HK-2 (cell line): Measurements from ENCODE around the gene P2RY6.

ENCODE experiments used
- DNase-seq: peaks from one replicate; pipeline ENCODE4 v3.0.0-alpha.2; 2018; ENCODE audit not compliant: unreplicated experiment

P2RY6 gene

DNA sequence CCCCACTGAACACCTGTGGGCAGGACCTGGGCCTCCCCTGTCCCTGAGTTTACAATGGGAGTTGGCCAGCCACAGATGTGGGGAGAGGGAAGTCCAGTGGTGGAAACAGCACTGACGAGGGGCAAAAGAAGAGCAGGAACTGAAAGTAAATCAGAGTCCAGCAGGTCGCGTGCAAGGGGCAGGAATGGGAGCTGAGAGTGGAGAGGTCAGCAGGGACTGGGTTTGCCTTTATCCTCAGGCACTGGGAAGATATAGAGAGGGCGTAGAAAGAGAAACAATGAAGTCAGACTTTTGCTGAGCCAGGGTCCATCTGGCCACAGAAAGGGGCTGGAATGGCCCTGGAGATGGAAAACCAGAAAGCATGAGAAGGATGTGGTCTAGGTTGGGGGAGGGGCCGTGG lies 8.5 kb downstream of the P2RY6 start:
- DNase-seq = no peak

DNA sequence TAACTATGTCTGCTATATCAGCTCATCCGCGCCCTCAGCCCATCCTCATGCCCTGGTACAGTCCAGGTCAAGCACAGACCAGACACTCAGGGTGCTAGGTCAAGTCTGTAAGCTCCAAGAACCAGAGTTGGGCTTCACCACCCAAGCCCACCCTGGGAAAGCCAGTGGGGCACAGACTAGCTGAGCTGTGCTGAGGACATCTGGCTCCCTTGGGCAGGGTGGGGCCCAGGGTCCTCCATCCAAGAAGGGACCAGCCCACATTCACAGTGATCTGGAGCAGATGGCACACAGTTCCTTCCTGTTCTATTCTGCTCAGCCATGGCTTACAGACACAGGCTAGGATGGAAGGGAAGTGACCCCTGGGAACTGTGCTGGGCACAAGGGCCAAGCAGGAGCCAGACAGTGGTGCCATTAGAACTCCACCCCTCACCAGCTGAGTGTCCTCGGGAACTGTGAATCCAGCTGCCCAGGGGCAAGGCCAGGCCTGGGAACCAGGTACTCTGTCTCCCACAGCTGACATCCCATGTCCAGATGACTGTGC lies 9.1 kb downstream of the P2RY6 start:
- DNase-seq = no peak

GRCh38 chr11:73281796-73282660 lies 9.9 kb downstream of the P2RY6 start:
- no peak for DNase-seq

GRCh38 chr11:73283276-73284000 lies 11.3 kb downstream of the P2RY6 start:
- no peak for DNase-seq

- no peak for DNase-seq
Measured at GRCh38 chr11:73284106-73284505, 12.0 kb downstream of the P2RY6 start.

- DNase-seq = no peak
Measured at GRCh38 chr11:73285721-73286120, 13.6 kb downstream of the P2RY6 start.

DNA sequence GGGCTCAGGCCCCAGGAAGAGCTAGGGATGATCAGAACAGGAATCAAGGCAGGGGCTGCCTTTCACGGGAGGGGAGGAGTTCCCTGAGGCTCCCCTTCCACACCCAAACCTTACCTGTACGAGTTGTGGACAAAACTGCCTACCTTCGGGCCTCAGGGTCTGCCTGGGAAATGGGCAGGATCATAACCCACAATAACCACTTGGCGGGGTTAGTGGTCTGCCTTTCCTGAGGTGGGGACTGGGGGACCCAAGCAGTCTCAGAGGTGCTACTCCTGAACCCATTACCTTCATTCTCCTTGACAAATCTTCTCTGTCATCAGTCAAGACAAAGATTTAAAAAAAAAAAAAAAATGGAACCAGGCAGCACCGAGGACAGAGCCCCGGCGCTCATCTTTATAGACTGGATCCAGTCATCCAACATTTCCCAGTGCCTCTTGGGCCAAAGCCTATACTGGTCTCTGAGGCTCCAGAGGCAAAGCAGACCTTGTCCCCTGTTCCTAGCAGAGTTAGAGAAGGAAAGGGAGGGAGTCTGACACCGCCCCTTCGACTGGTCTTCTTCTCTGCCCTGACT lies 14.2 kb downstream of the P2RY6 start:
- DNase-seq = no peak

GRCh38 chr11:73287400-73288101 lies 15.4 kb downstream of the P2RY6 start:
- no peak for DNase-seq

- no peak for DNase-seq
Measured at GRCh38 chr11:73288192-73288872, 16.2 kb downstream of the P2RY6 start.

DNA sequence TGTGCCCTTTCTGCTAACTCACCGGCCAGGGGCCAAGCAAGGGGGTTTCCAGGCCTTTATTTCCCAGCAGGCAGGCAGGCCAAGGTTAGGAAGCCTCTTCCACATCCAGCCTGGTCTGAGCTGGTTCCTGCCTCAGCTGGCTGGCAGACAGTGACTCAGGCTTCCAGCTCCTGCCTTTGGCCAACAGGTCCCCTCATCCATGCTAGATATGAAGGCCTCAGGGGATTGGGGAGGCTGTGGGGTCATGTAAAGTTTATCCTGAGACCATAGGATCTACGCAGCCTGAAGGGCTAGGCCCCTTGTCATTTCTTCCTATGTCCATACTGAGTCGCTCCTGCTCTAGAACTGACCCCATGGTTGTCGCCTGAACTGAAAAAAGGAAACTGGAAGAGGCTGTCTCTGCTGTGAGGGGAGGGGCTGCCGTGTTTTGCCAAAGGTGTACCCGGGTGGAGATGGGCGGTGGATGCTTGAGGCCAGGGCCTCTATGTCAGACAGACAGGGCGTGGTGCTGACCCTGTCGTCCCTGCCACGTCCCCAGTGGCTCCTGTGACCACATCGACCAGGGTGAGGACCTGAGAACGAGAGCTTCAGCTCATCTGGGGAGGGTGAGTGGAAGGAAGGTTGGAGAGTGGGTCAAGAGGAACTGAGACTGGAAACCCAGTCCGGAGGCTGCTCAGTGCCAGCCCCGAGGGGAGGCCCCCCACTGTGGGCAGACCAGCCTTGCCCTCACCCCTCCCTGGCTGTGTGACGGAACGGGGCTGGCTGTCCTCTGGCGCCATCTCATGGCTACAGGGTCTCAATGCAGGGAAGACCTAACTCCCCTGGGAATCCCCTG lies 17.0 kb downstream of the P2RY6 start:
- peak; percentile 83 for DNase-seq

- DNase-seq = no peak
Measured at GRCh38 chr11:73290536-73290935, 18.4 kb downstream of the P2RY6 start.

DNA sequence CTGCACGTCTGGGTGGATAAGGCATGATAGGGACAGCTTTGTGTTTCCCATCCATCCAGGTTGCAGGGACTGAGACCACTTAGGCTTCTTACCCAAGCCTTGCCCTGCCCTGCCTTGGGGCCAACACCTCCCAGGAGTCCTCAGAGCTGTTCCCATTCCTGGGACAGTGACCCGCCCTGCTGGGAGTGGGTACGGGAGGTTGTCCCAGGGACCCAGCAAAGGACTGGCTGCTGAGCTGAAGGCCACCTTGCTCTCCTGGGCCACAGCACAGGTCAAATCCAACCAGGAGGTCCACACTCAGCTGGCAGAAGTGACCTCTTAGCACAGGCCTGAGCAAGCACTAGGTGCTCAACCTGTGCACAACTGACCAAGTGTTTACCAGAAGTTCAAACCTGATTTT lies 19.1 kb downstream of the P2RY6 start:
- no peak for DNase-seq

GRCh38 chr11:73291781-73292524 lies 19.8 kb downstream of the P2RY6 start:
- DNase-seq = no peak

DNA sequence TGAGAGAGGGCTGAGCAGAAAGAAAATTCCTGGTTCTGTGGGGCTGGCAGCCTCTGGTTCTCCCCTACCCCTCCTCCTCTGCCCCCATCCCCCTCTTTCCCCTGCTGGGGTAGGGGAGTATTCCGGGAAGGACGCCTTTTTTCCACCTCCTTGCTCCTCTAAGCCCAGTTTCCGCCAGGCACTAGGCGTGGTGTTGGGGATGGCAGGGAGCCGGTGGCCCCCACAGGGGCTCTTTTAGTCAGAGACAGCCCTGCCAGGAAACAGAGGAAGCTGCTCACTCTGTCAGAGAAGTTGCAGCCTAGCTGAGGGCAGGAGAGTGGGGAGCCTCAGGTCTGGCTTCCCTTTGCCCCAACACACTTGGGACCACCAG lies 20.4 kb downstream of the P2RY6 start:
- no peak for DNase-seq

GRCh38 chr11:73293356-73293936 lies 21.3 kb downstream of the P2RY6 start:
- DNase-seq = no peak

DNA sequence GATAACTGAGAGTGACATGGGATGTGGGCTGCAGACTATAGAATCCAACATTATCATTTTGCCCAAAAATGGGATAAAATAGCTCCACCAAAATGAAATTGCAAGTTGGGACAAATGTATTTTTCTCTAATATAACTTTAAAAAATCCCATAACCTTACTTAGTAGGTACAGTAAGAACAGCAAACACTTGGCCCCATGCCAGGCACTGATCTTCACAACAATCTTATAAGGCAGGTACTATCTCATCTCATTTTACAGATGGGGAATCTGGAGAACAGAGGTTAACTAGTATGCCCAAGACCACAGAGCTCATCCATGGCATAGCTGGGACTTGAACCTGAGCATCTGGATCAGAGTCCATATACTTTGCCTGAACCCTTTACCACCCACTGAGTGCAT lies 22.5 kb downstream of the P2RY6 start:
- no peak for DNase-seq

GRCh38 chr11:73295241-73295995 lies 23.3 kb downstream of the P2RY6 start:
- peak; percentile 45 for DNase-seq

- DNase-seq = no peak
Measured at GRCh38 chr11:73295996-73296318, 23.8 kb downstream of the P2RY6 start.
